SIG-M5 (cell line): ENCODE measurements around the gene CEP55.

Source experiments
- DNase-seq: peaks from one replicate; lab custom pipeline; 2025; lab: John Stamatoyannopoulos, UW

CEP55 gene

GRCh38 chr10:93566435-93567276, 70.2 kb downstream of the CEP55 start, which contains the start of gene FFAR4:
TSS of gene FFAR4 (plus strand) at chr10:93566665. CDS start at chr10:93566721, 56 bp downstream.
- no peak for DNase-seq

GRCh38 chr10:93567277-93568104, 71.1 kb downstream of the CEP55 start:
- no peak for DNase-seq

GRCh38 chr10:93568105-93568390, 71.6 kb downstream of the CEP55 start:
- DNase-seq = no peak

- no peak for DNase-seq
These were observed 74.0 kb downstream of the CEP55 start for GRCh38 chr10:93570383-93570782.

- no peak for DNase-seq
These were observed 76.2 kb downstream of the CEP55 start for GRCh38 chr10:93572606-93573005.

GRCh38 chr10:93573051-93573909, 76.9 kb downstream of the CEP55 start:
- peak; percentile 3 for DNase-seq

- no peak for DNase-seq
These were observed 77.5 kb downstream of the CEP55 start for GRCh38 chr10:93573924-93574323.

GRCh38 chr10:93576888-93577287, 80.5 kb downstream of the CEP55 start:
- no peak for DNase-seq

GRCh38 chr10:93577565-93577964, 81.2 kb downstream of the CEP55 start:
- no peak for DNase-seq
